Lower leg skin (tissue), 4 donors: ENCODE data around the gene ANAPC5. TPM values are rescaled to one million over a fixed set of nuclear protein-coding genes. Genes with fewer than 3 reads are reported as not detected.
A peak's percentile ranks its signal among the peaks of the same experiment; 100 is the strongest.

ENCODE experiments used
- DNase-seq, 2 donors: peaks; one replicate each; pipeline ENCODE4 v3.0.0-alpha.2; 2019; ENCODE audit warnings: low spot score in 2 of 2
- H3K4me3 ChIP-seq: fragments of 200-600 bp; sonication (generic); 2 replicates; pipeline ENCODE4 v1.5.1; 2017; ENCODE audit warnings: mild to moderate bottlenecking, low read depth; ENCODE audit not compliant: poor library complexity, severe bottlenecking
- POLR2A ChIP-seq, 2 donors: fragments of 450-650 bp; IDR thresholded peaks; one replicate each; pipeline ENCODE4 v1.6.1; 2016 to 2017; ENCODE audit warnings: antibody characterized with exemption in 2 of 2, mild to moderate bottlenecking in 1 of 2, moderate library complexity in 1 of 2
- WGBS, 2 donors: methylation state at CpG; one replicate each; pipeline ENCODE4 v1.1.5; 2018; 5-methylcytosine and 5-hydroxymethylcytosine counted together
- intact Hi-C: fragments of 100-400 bp; cut with DNase I; formaldehyde crosslinking; loops from one replicate; pipeline ENCODE4 v1.15.0; 2023; ENCODE audit warnings: low total_unique reads
- total RNA-seq, 4 donors: library from RNA; depleted of rRNA; stranded (reverse); fragments of >200 nt; gene quantifications; one replicate each; pipeline ENCODE4 v1.1.0, GENCODE V29; 2016
- TF ChIP-seq, protein P1 (sequence below), 3 donors: fragments of 450-650 bp; IDR thresholded peaks; one replicate each; pipeline ENCODE4 v1.5.1; 2016; ENCODE audit warnings: antibody characterized with exemption in 3 of 3, mild to moderate bottlenecking in 3 of 3, moderate library complexity in 2 of 3

Gene ANAPC5, protein sequence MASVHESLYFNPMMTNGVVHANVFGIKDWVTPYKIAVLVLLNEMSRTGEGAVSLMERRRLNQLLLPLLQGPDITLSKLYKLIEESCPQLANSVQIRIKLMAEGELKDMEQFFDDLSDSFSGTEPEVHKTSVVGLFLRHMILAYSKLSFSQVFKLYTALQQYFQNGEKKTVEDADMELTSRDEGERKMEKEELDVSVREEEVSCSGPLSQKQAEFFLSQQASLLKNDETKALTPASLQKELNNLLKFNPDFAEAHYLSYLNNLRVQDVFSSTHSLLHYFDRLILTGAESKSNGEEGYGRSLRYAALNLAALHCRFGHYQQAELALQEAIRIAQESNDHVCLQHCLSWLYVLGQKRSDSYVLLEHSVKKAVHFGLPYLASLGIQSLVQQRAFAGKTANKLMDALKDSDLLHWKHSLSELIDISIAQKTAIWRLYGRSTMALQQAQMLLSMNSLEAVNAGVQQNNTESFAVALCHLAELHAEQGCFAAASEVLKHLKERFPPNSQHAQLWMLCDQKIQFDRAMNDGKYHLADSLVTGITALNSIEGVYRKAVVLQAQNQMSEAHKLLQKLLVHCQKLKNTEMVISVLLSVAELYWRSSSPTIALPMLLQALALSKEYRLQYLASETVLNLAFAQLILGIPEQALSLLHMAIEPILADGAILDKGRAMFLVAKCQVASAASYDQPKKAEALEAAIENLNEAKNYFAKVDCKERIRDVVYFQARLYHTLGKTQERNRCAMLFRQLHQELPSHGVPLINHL
- total RNA-seq = 10 to 100 TPM; 73.7 to 97.4 (median 91.5) TPM

DNA sequence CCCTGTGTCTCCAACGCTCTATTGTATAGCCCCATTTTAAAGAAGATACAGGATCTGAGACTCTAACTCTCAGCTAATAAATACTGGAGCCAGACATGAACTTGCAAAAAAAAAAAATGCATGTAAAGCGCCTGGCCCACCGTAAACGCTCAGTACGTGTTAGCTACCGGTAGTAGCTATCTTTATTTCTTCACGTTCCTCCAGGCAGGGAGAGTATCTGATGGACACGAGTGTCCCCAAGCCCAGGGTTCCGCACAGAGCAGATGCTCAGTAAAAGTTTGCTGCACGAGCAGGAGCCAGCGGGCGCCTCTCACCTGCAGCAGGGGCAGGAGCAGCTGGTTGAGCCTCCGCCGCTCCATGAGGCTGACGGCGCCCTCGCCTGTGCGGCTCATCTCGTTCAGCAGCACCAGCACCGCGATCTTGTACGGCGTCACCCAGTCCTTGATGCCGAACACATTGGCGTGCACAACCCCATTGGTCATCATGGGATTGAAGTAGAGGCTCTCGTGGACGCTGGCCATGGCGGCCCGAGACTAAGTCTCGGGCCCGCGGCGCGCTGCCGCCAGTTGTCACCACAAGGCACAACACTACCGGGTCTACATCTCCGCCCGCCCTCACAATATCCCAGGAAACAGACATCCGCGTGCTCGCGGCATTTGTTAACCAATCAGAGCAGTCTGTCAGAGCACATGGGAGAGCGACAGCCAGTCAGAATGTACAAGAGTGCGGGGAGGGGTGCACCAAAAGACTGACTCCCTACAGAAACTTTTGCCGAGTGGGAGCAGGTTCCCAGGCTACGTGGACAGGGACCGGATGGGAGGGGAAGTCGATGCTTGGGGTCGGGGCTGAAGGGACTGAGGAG lies at the start of gene ANAPC5:
Gene ANAPC5 (minus strand): TSS at position 592 of the 862 bp plus-strand sequence. CDS start 71 bp downstream, at position 521.
- TF ChIP-seq, protein P1, sequence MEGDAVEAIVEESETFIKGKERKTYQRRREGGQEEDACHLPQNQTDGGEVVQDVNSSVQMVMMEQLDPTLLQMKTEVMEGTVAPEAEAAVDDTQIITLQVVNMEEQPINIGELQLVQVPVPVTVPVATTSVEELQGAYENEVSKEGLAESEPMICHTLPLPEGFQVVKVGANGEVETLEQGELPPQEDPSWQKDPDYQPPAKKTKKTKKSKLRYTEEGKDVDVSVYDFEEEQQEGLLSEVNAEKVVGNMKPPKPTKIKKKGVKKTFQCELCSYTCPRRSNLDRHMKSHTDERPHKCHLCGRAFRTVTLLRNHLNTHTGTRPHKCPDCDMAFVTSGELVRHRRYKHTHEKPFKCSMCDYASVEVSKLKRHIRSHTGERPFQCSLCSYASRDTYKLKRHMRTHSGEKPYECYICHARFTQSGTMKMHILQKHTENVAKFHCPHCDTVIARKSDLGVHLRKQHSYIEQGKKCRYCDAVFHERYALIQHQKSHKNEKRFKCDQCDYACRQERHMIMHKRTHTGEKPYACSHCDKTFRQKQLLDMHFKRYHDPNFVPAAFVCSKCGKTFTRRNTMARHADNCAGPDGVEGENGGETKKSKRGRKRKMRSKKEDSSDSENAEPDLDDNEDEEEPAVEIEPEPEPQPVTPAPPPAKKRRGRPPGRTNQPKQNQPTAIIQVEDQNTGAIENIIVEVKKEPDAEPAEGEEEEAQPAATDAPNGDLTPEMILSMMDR (IDR thresholded peaks at IDR 0.05) = no peak
- no peak for TF ChIP-seq POLR2A (IDR thresholded peaks at IDR 0.05)
- peak; percentile 97 to 98 for DNase-seq
- intact Hi-C loops = no loop called here
- peak within 1 kb of the TSS; percentile 78 for H3K4me3 ChIP-seq
- 0 to 1% methylated on average over 34 to 41 of the region's 49 CpGs for WGBS, 2 donors

DNA sequence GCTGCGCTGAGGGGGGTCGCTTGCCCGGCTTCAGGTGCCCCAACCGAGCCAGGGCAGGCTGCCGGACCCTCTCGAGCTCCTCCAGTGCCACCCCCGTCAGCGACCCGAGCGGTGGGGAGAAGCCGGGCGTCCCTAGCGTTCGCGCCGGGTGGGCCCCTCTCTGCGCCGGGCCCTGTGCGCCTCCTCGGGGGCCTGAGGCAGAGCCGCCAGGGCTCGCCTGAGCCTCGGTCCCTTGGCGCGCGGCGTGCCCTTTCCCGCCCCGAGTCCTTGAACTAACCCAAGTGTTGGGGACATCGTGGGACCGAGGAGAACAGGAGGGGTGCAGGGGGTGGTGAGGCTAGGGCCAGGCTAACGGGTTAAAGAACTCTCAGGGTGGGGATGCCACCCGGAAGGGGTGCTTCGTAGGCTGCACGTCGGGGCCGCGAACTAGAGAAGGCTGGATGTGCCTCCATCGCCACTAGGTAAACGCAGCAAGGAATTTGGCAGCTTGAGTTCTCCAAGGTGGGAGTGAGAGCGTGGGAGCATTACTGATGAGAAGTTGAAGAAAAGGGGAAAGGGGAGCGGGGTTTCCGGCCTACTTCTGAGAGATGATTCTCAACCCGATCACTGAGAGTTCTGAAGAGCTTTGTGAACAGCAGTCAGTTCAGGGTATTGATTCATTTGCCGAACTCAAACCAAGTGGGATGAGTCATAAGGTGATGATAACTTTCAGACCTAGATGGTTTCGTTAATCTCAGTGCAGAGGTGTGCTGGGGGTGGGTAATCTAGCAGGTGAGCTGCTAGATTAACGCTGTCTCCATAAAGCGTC lies 48.3 kb upstream of the ANAPC5 start:
- intact Hi-C loops = no loop called here
- TF ChIP-seq, protein P1 (IDR thresholded peaks at IDR 0.05) = no peak
- TF ChIP-seq POLR2A (IDR thresholded peaks at IDR 0.05) = no peak
- DNase-seq = peak; percentile 15 to 87
- WGBS, 2 donors = 1% methylated on average over 25 to 33 of the region's 48 CpGs
- H3K4me3 ChIP-seq = peak overlapping the region; percentile 89

DNA sequence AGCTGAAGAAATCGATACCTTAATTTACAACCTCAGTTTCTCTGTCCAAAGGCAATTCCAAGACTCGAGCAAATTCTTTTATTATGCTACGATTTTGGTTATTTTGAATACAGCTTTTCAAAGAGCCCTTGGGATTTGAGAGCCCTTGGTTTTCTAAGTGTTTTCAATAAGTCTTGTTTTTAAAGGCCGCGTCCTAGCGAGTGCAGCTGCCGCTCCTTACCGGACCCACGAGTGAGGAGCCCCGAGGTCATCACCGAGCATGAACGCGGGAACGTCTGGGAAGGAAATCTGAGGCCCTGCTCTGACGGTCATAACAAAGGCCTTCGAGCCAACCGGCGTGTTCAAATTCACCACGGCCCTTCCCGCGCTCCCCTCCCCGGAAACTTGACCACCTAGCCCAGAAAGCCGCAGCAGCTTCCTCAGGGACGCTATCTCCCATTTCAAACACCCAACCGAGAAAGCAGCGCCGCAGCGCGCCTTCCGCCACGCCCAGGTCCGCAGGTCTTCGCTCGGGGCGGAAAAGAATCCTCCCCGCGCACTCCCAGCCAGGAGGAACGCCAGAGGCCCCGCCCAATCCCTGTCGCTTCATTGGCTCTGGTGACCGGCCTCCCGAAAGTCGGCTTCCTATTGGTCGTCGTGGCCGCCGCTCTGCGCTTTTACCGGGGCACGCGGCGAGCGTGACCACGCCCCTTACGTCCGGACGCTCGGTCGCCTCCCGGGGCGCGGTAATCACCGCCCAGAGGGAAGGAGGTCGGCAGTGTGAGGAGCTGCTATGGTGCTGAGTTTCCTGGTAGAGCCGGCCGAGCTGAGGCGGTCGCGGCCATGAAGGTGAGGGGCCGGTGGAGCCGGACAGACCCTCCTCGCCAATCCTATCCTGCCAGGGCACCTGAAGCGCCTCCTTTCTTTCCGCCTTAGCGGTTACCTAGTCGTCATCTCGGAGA lies 47.5 kb upstream of the ANAPC5 start, which contains the start of gene RNF34:
Gene RNF34 (plus strand): TSS at position 728 of the 941 bp plus-strand sequence. CDS start 95 bp downstream, at position 823.
- intact Hi-C loops = no loop called here
- WGBS, 2 donors = 0 to 1% methylated on average over 61 to 62 of the region's 77 CpGs

DNA sequence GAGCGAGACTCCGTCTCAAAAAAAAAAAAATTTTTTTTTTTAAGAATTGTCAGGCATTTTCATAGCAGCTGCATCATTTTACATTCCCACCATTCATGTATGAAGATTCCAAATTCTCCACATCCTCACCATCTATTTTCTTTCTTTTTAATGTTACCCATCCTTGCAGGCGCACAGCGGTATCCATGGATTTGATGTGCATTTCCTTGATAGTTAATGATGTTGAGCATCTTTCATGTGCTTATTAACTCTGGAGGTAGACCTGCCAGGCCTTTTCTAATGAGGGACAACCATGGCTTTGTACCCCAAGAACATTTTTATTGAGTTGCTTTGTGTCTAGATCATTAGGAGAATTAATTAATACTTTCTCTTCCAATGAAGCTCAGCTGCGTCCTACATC lies 46.1 kb upstream of the ANAPC5 start:
- H3K4me3 ChIP-seq = no peak overlapping the region
- TF ChIP-seq, protein P1 (IDR thresholded peaks at IDR 0.05) = no peak
- TF ChIP-seq POLR2A (IDR thresholded peaks at IDR 0.05) = no peak
- intact Hi-C loops = no loop called here
- DNase-seq = no peak
- 96 to 97% methylated on average over 5 of the region's 5 CpGs for WGBS, 2 donors

More for the DNA sequence above, 47.5 kb upstream of the ANAPC5 start, which contains the start of gene RNF34:
- TF ChIP-seq, protein P1 (IDR thresholded peaks at IDR 0.05) = no peak
- peak in 1 of 2 donors; percentile 24 for TF ChIP-seq POLR2A (IDR thresholded peaks at IDR 0.05)
- DNase-seq = peak; percentile 98 to 100
- H3K4me3 ChIP-seq = peak within 1 kb of the TSS; percentile 89
